Measurements from ENCODE around the gene TBATA. TPM values are rescaled to one million over a fixed set of nuclear protein-coding genes. Genes with fewer than 3 reads are reported as not detected.

TBATA gene
- total and polyA plus RNA-seq, 5 donors, result 0.16 TPM; not detected in 4

DNA sequence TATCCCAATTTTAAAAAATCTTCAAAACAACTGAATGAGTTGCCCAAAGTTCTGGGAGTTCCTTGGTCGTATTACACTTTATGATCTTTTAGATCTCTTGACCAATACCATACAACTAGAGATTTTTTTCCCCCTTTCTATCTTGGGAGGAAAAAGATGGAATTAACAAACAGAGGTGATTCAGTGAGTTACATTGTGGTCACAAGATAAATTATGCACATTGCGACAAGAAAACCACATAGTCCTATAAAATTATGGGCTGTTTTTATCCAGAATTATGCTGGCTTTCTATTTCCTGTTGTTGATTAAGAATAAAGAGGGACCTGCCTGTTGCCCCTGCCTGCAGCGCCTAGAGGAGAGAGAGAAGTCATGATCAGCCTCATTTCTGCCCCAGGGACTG lies 22.4 kb upstream of the TBATA start:
- no peak for ATAC-seq
- WGBS, result 84% methylated on average over 3 of the region's 3 CpGs
- Histone ChIP-seq H3K4me3 (ENCODE audit: low read length) (no peak overlapping the region), H3K27ac (ENCODE audit: low read length) (no peak overlapping the region), H3K27me3 (ENCODE audit: control insufficient read depth, insufficient read depth) (no peaks in the 10 kb centered on the region), H3K4me1 (ENCODE audit: control insufficient read depth, insufficient read depth, low read length) (peaks cover 4% of the 10 kb centered on the region), H3K9me3 (ENCODE audit: control insufficient read depth, low read length) (no peaks in the 10 kb centered on the region)
- intact Hi-C loops (cut with DNase I), result no loop called here
- DNase-seq, result no peak

- Histone ChIP-seq H3K4me3 (ENCODE audit: low read length) (no peak overlapping the region), H3K27me3 (ENCODE audit: control insufficient read depth, insufficient read depth) (no peaks in the 10 kb centered on the region), H3K27ac (ENCODE audit: low read length) (no peak overlapping the region), H3K9me3 (ENCODE audit: control insufficient read depth, low read length) (no peaks in the 10 kb centered on the region), H3K4me1 (ENCODE audit: control insufficient read depth, insufficient read depth, low read length) (peaks cover 4% of the 10 kb centered on the region)
- 98% methylated on average over 1 of the region's 1 CpG for WGBS
- ATAC-seq, result no peak
- intact Hi-C loops (cut with DNase I), result no loop called here
- no peak for DNase-seq
These were observed 21.7 kb upstream of the TBATA start for GRCh38 chr10:70806841-70807240.

GRCh38 chr10:70805619-70806215 lies 20.5 kb upstream of the TBATA start:
- WGBS, result 96% methylated on average over 3 of the region's 3 CpGs
- intact Hi-C loops (cut with DNase I), result no loop called here
- no peak for DNase-seq
- no peak for ATAC-seq
- H3K4me1 ChIP-seq (ENCODE audit: control insufficient read depth, insufficient read depth, low read length), result peaks cover 4% of the 10 kb centered on the region
- H3K27ac ChIP-seq (ENCODE audit: low read length), result no peak overlapping the region
- H3K4me3 ChIP-seq (ENCODE audit: low read length), result no peak overlapping the region
- H3K9me3 ChIP-seq (ENCODE audit: control insufficient read depth, low read length), result no peaks in the 10 kb centered on the region
- H3K27me3 ChIP-seq (ENCODE audit: control insufficient read depth, insufficient read depth), result no peaks in the 10 kb centered on the region

- DNase-seq (no peak), ATAC-seq (no peak)
- no peaks in the 10 kb centered on the region for H3K27me3 ChIP-seq (ENCODE audit: control insufficient read depth, insufficient read depth)
- intact Hi-C loops (cut with DNase I), result no loop called here
- no peaks in the 10 kb centered on the region for H3K9me3 ChIP-seq (ENCODE audit: control insufficient read depth, low read length)
- H3K4me1 ChIP-seq (ENCODE audit: control insufficient read depth, insufficient read depth, low read length), result peaks cover 4% of the 10 kb centered on the region
- H3K4me3 ChIP-seq (ENCODE audit: low read length), result no peak overlapping the region
- whole genome bisulfite sequencing, result 82% methylated on average over 2 of the region's 2 CpGs
- H3K27ac ChIP-seq (ENCODE audit: low read length), result no peak overlapping the region
These were observed 19.2 kb upstream of the TBATA start for GRCh38 chr10:70804421-70804808.

DNA sequence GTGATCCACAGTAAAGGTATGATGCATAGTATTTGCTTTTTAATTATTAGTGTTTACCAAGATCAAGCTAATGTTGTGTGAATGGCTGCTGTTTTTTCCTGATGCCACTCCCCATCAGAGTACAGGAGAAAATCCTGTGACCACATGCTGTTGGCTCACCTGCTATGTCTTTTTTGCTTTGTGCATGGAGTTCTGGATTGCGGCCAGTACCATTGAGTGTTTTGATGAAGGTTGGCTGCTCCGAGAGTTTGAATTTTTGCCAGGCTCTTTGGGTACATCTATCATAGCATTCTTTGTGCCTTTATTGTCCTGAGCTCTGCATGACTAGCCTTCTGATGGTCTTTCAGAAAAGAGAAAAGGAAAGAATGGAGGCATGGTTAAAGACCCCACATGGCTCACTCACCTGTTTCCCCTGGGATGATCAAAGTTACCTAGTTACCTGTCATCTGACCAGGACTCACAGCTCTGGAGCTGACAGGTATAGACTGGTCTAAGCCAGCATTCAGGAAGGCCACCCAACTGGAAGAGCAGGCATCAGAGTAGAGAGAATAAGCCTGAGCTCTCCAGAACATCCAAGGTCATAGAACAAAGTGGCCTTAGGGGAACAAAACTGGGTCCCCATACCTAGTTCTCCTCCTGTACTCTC lies 18.7 kb upstream of the TBATA start:
- intact Hi-C loops (cut with DNase I), result no loop called here
- no peak overlapping the region for H3K4me3 ChIP-seq (ENCODE audit: low read length)
- no peaks in the 10 kb centered on the region for H3K27me3 ChIP-seq (ENCODE audit: control insufficient read depth, insufficient read depth)
- DNase-seq, result no peak
- ATAC-seq, result no peak
- WGBS, result 70% methylated on average over 2 of the region's 2 CpGs
- H3K27ac ChIP-seq (ENCODE audit: low read length), result no peak overlapping the region
- peaks cover 4% of the 10 kb centered on the region for H3K4me1 ChIP-seq (ENCODE audit: control insufficient read depth, insufficient read depth, low read length)
- no peaks in the 10 kb centered on the region for H3K9me3 ChIP-seq (ENCODE audit: control insufficient read depth, low read length)

GRCh38 chr10:70801854-70802253 lies 16.7 kb upstream of the TBATA start:
- H3K9me3 ChIP-seq (ENCODE audit: control insufficient read depth, low read length), result no peaks in the 10 kb centered on the region
- no peak for DNase-seq
- intact Hi-C loops (cut with DNase I), result no loop called here
- no peak overlapping the region for H3K4me3 ChIP-seq (ENCODE audit: low read length)
- no peak overlapping the region for H3K27ac ChIP-seq (ENCODE audit: low read length)
- peaks cover 3% of the 10 kb centered on the region for H3K4me1 ChIP-seq (ENCODE audit: control insufficient read depth, insufficient read depth, low read length)
- ATAC-seq, result no peak
- 76% methylated on average over 1 of the region's 1 CpG for WGBS
- H3K27me3 ChIP-seq (ENCODE audit: control insufficient read depth, insufficient read depth), result no peaks in the 10 kb centered on the region

DNA sequence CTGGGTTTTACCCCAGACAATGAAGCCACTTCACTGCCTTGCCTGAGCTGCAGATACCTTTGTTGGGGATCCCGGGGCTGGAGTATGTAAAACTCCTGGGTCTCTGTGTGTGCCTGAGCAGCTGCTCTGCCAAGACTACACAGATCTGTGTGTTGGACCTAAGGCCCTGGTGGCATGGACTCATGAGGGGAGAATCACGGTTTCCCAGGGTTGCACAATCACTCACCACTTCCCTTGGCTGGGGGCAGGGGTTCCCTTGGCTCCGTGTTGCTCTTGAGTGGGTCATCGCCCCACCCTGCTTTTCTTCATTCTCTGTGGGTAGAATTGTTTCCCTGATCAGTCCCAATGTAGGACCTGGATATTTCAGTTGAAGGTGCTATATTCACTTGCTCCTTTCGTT lies 13.9 kb upstream of the TBATA start:
- Histone ChIP-seq H3K27me3 (ENCODE audit: control insufficient read depth, insufficient read depth) (no peaks in the 10 kb centered on the region), H3K4me1 (ENCODE audit: control insufficient read depth, insufficient read depth, low read length) (peaks cover 2% of the 10 kb centered on the region), H3K4me3 (ENCODE audit: low read length) (no peak overlapping the region), H3K9me3 (ENCODE audit: control insufficient read depth, low read length) (no peaks in the 10 kb centered on the region), H3K27ac (ENCODE audit: low read length) (no peak overlapping the region)
- intact Hi-C loops (cut with DNase I), result no loop called here
- ATAC-seq, result no peak
- WGBS, result 77% methylated on average over 5 of the region's 5 CpGs
- no peak for DNase-seq

GRCh38 chr10:70797840-70798239 lies 12.7 kb upstream of the TBATA start:
- H3K4me3 ChIP-seq (ENCODE audit: low read length), result no peak overlapping the region
- ATAC-seq (no peak), DNase-seq (no peak)
- intact Hi-C loops (cut with DNase I), result no loop called here
- H3K9me3 ChIP-seq (ENCODE audit: control insufficient read depth, low read length), result no peaks in the 10 kb centered on the region
- peaks cover 2% of the 10 kb centered on the region for H3K4me1 ChIP-seq (ENCODE audit: control insufficient read depth, insufficient read depth, low read length)
- H3K27me3 ChIP-seq (ENCODE audit: control insufficient read depth, insufficient read depth), result no peaks in the 10 kb centered on the region
- no peak overlapping the region for H3K27ac ChIP-seq (ENCODE audit: low read length)
- WGBS, result 80% methylated on average over 7 of the region's 7 CpGs

GRCh38 chr10:70795613-70796012 lies 10.4 kb upstream of the TBATA start:
- H3K4me3 ChIP-seq (ENCODE audit: low read length), result no peak overlapping the region
- intact Hi-C loops (cut with DNase I), result no loop called here

GRCh38 chr10:70791386-70792039 lies 6.3 kb upstream of the TBATA start:
- DNase-seq (no peak), ATAC-seq (no peak)
- intact Hi-C loops (cut with DNase I), result no loop called here
- Histone ChIP-seq H3K9me3 (ENCODE audit: control insufficient read depth, low read length) (no peaks in the 10 kb centered on the region), H3K4me1 (ENCODE audit: control insufficient read depth, insufficient read depth, low read length) (peaks cover 2% of the 10 kb centered on the region), H3K27ac (ENCODE audit: low read length) (no peak overlapping the region), H3K27me3 (ENCODE audit: control insufficient read depth, insufficient read depth) (no peaks in the 10 kb centered on the region), H3K4me3 (ENCODE audit: low read length) (no peak overlapping the region)
- 73% methylated on average over 5 of the region's 5 CpGs for WGBS

More at GRCh38 chr10:70795613-70796012, 10.4 kb upstream of the TBATA start:
- H3K9me3 ChIP-seq (ENCODE audit: control insufficient read depth, low read length), result no peaks in the 10 kb centered on the region
- H3K4me1 ChIP-seq (ENCODE audit: control insufficient read depth, insufficient read depth, low read length), result peaks cover 2% of the 10 kb centered on the region
- no peak overlapping the region for H3K27ac ChIP-seq (ENCODE audit: low read length)
- DNase-seq (no peak), ATAC-seq (no peak)
- 88% methylated on average over 1 of the region's 1 CpG for WGBS
- H3K27me3 ChIP-seq (ENCODE audit: control insufficient read depth, insufficient read depth), result no peaks in the 10 kb centered on the region

GRCh38 chr10:70786799-70787415 lies 1.7 kb upstream of the TBATA start:
- ATAC-seq (no peak), DNase-seq (no peak)
- WGBS, result 67% methylated on average over 5 of the region's 5 CpGs

More at GRCh38 chr10:70786799-70787415, 1.7 kb upstream of the TBATA start:
- Histone ChIP-seq H3K4me3 (ENCODE audit: low read length) (no peak overlapping the region), H3K9me3 (ENCODE audit: control insufficient read depth, low read length) (no peaks in the 10 kb centered on the region), H3K27me3 (ENCODE audit: control insufficient read depth, insufficient read depth) (no peaks in the 10 kb centered on the region), H3K4me1 (ENCODE audit: control insufficient read depth, insufficient read depth, low read length) (peaks cover 2% of the 10 kb centered on the region), H3K27ac (ENCODE audit: low read length) (no peak overlapping the region)
- intact Hi-C loops (cut with DNase I), result no loop called here
